ENCODE measurements around the gene GDF10. TPM values are rescaled to one million over a fixed set of nuclear protein-coding genes. Genes with fewer than 3 reads are reported as not detected.

GDF10 gene
- total and polyA plus RNA-seq, 2 of the 8 experiments (the other 6 are each of a cell fraction or from before 2014, with no cell fraction given), result 0.19 to 0.32 TPM

GRCh38 chr10:47326306-47326926, 26.4 kb downstream of the GDF10 start:
- H3K23ac ChIP-seq (ENCODE audit: insufficient read length), result no peak overlapping the region
- no peaks in the 10 kb centered on the region for H3K9me3 ChIP-seq (ENCODE audit: insufficient read depth in 2 of 2, low read depth in 1 of 2, low read length in 1 of 2)
- no peak overlapping the region for H2BK120ac ChIP-seq (replicated peaks; ENCODE audit: low read depth, low read length)
- no peak overlapping the region for H2BK20ac ChIP-seq (ENCODE audit: low read length)
- ChIA-PET POLR2A (ENCODE audit: partially characterized antibody) (no interaction called here), CTCF (ENCODE audit: partially characterized antibody) (interaction anchor here (1.2 to 1.3 kb wide), 2 partner anchors 279 to 301 kb away, joined by 4 read pairs; no protein-coding TSS in a partner anchor)
- H3K4ac ChIP-seq (replicated peaks; ENCODE audit: insufficient read length, low read depth, low read length), result no peak overlapping the region
- WGBS, 2 experiments (ENCODE audit: extremely low coverage in 1 of 2, insufficient coverage in 1 of 2, insufficient read length in 1 of 2, insufficient replicate concordance in 2 of 2, low coverage in 1 of 2, low lambda C conversion rate in 2 of 2, missing lambda C conversion rate in 1 of 2), result 81% methylated on average over 5 of the region's 5 CpGs; no CpG with 5 or more reads in 1 of the 2 experiments
- no peak for FAIRE-seq
- no peaks in the 10 kb centered on the region for H3K23me2 ChIP-seq (ENCODE audit: low read depth, low read length)
- no peak overlapping the region for H2BK12ac ChIP-seq (ENCODE audit: low read depth, low read length)
- H4K5ac ChIP-seq (ENCODE audit: insufficient read length, low read depth, low read length), result no peak overlapping the region
- peaks cover 0 to 4% of the 10 kb centered on the region in 2 experiments for H4K20me1 ChIP-seq (replicated peaks in 1 of 2; ENCODE audit: control insufficient read depth in 1 of 2, insufficient read depth in 2 of 2, low read length in 2 of 2)
- H2AFZ ChIP-seq (ENCODE audit: low read length), result no peak overlapping the region
- DNase-seq (ENCODE audit: low read depth in 1 of 2, low spot score in 2 of 2), result no peak
- no peak overlapping the region for H3K4me3 ChIP-seq (ENCODE audit: extremely low read depth in 1 of 4, insufficient read depth in 2 of 4, low read depth in 3 of 4, low read length in 4 of 4)
- H2AK5ac ChIP-seq (ENCODE audit: low read depth, low read length), result no peak overlapping the region
- H2BK15ac ChIP-seq (ENCODE audit: low read length), result no peak overlapping the region
- H3K27me3 ChIP-seq (replicated peaks in 1 of 4; ENCODE audit: control insufficient read depth in 3 of 4, extremely low read depth in 1 of 4, insufficient read depth in 3 of 4, low read length in 3 of 4), result no peaks in the 10 kb centered on the region; a peak in 2 of 7 replicates
- H3K4me1 ChIP-seq (replicated peaks in 1 of 4; ENCODE audit: control insufficient read depth in 3 of 4, insufficient read depth in 4 of 4, low read length in 3 of 4), result no peaks in the 10 kb centered on the region
- H3K27ac ChIP-seq (ENCODE audit: low read depth, low read length), result no peak overlapping the region
- H3K14ac ChIP-seq (ENCODE audit: insufficient read length), result no peak overlapping the region
- no peak overlapping the region for H3K56ac ChIP-seq (replicated peaks; ENCODE audit: insufficient read length, low read depth, low read length)
- H3K79me2 ChIP-seq (ENCODE audit: control insufficient read depth in 1 of 2, insufficient read depth in 2 of 2, low read length in 2 of 2), result no peaks in the 10 kb centered on the region
- no peak overlapping the region for H4K91ac ChIP-seq (replicated peaks; ENCODE audit: insufficient read length, low read length)
- no peaks in the 10 kb centered on the region; a peak in 1 of 8 replicates for H3K36me3 ChIP-seq (ENCODE audit: control insufficient read depth in 2 of 4, insufficient read depth in 4 of 4, low read length in 3 of 4)
- H3K9ac ChIP-seq (replicated peaks in 1 of 4; ENCODE audit: extremely low read depth in 1 of 4, low read depth in 3 of 4, low read length in 3 of 4), result no peak overlapping the region
- H2BK5ac ChIP-seq (ENCODE audit: low read depth, low read length), result no peak overlapping the region
- H3K79me1 ChIP-seq (ENCODE audit: low read depth, low read length), result no peaks in the 10 kb centered on the region
- H3K4me2 ChIP-seq (ENCODE audit: insufficient read depth in 1 of 2, low read depth in 2 of 2, low read length in 2 of 2), result no peak overlapping the region
- H3K18ac ChIP-seq (ENCODE audit: extremely low read depth, low read length), result no peak overlapping the region
- no peak overlapping the region for H4K8ac ChIP-seq (ENCODE audit: extremely low read depth, insufficient read depth, low read length)
- TF ChIP-seq GABPA (IDR thresholded peaks at IDR 0.05; ENCODE audit: borderline replicate concordance, insufficient read depth, low read length), result no peak
- no peak for TF ChIP-seq NRF1 (IDR thresholded peaks at IDR 0.05; ENCODE audit: low read depth, low read length)
- no peak for TF ChIP-seq SIN3A (conservative IDR thresholded peaks at IDR 0.05 in 1 of 2, IDR thresholded peaks at IDR 0.05 in 1 of 2; ENCODE audit: low read depth in 1 of 2, low read length in 2 of 2)
